Amniotic epithelial cell (primary cell): ENCODE data around the gene ATG7.

ENCODE experiments used
- DNase-seq: peaks from one replicate; pipeline ENCODE4 v3.0.0-alpha.2; 2010; ENCODE audit warnings: low read depth

ATG7 gene

GRCh38 chr3:11254876-11255275 is 17.3 kb upstream of the ATG7 start:
- peak; percentile 13 for DNase-seq

GRCh38 chr3:11255537-11255936 is 16.7 kb upstream of the ATG7 start:
- DNase-seq, result peak; percentile 76

- no peak for DNase-seq
Measured at GRCh38 chr3:11258958-11259357, 13.2 kb upstream of the ATG7 start.

- no peak for DNase-seq
Measured at GRCh38 chr3:11260460-11260859, 11.7 kb upstream of the ATG7 start.

- no peak for DNase-seq
Measured at GRCh38 chr3:11269007-11269406, 3.2 kb upstream of the ATG7 start.

- DNase-seq, result peak; percentile 45
Measured at GRCh38 chr3:11272906-11273574, 843 bp downstream of the ATG7 start.

GRCh38 chr3:11273891-11274291 is 1.7 kb downstream of the ATG7 start:
- no peak for DNase-seq

GRCh38 chr3:11274566-11275142 is 2.5 kb downstream of the ATG7 start:
- DNase-seq, result no peak

- no peak for DNase-seq
Measured at GRCh38 chr3:11275926-11276325, 3.7 kb downstream of the ATG7 start.

GRCh38 chr3:11276901-11277300 is 4.7 kb downstream of the ATG7 start:
- no peak for DNase-seq

GRCh38 chr3:11282250-11283138 is 10.3 kb downstream of the ATG7 start:
- no peak for DNase-seq

- DNase-seq, result no peak
Measured at GRCh38 chr3:11283139-11283475, 10.9 kb downstream of the ATG7 start.

GRCh38 chr3:11284011-11284410 is 11.8 kb downstream of the ATG7 start:
- no peak for DNase-seq

- DNase-seq, result no peak
Measured at GRCh38 chr3:11285471-11285870, 13.3 kb downstream of the ATG7 start.

GRCh38 chr3:11287404-11287803 is 15.2 kb downstream of the ATG7 start:
- no peak for DNase-seq

- DNase-seq, result peak; percentile 54
Measured at GRCh38 chr3:11288021-11288491, 15.9 kb downstream of the ATG7 start.

- peak; percentile 98 for DNase-seq
Measured at GRCh38 chr3:11288786-11289637, 16.8 kb downstream of the ATG7 start.

- DNase-seq, result no peak
Measured at GRCh38 chr3:11289864-11290263, 17.7 kb downstream of the ATG7 start.

GRCh38 chr3:11290743-11291680 is 18.8 kb downstream of the ATG7 start:
- DNase-seq, result peak; percentile 90

- DNase-seq, result no peak
Measured at GRCh38 chr3:11291808-11292207, 19.6 kb downstream of the ATG7 start.

GRCh38 chr3:11297126-11297525 is 24.9 kb downstream of the ATG7 start:
- DNase-seq, result no peak
